ENCODE results near the gene PARG.

DNA sequence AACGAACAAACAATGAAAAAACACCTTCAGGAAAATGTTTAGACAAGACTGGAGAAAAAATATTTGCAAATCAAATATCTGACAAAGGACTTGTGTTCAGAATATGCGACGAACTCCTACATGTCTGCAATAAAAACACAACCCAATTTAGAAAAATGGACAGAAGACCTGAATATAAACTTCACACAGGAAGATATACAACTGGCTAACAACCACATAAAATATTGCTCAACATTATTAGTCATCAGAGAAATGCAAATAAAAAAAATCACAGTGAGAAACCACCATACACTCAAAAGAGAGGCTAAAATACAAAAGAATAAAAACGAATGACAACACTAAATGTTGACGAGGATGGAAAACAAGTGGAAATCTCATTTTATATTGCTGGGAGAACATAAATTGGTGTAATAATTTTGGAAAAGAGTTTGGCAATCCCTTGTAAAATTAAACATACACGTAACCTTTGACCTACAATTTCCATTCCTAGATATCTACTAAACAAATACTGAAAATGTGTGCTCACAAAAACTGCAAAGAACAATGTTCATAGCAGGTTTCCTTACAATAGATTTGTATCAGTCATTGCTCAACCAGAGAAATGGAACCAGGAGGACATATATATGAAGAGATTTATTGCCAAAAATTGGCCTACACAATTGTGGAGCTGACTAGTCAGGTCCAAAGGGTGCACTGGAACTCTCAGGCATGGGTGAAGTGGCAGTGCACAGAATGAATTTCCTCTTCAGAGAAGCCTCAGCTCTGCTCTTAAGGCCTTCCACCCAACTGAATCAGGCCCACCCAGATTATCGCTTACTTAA is 96.8 kb downstream of the PARG start:
- TF ChIP-seq, protein P1, sequence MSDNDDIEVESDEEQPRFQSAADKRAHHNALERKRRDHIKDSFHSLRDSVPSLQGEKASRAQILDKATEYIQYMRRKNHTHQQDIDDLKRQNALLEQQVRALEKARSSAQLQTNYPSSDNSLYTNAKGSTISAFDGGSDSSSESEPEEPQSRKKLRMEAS (IDR thresholded peaks at IDR 0.05) = no peak
- TF ChIP-seq CREB1 (IDR thresholded peaks at IDR 0.05; ENCODE audit: low read depth) (no peak), ZBTB7A (IDR thresholded peaks at IDR 0.05; ENCODE audit: low read depth) (no peak), EP300 (IDR thresholded peaks at IDR 0.05; ENCODE audit: borderline replicate concordance) (no peak), TAF1 (IDR thresholded peaks at IDR 0.05; ENCODE audit: low read depth) (no peak)
